GM12878 (cell line): ENCODE results near the gene LPAR5. TPM values are rescaled to one million over a fixed set of nuclear protein-coding genes. Genes with fewer than 3 reads are reported as not detected.

Experiments
- MXI1 ChIP-seq: fragments of 150-350 bp; IDR thresholded peaks from 2 replicates; pipeline ENCODE4 v1.6.1; 2011; ENCODE audit warnings: low read depth, mild to moderate bottlenecking, inconsistent platforms, low read length, improper control_type of control experiment
- NBN ChIP-seq: fragments of 450-650 bp; IDR thresholded peaks from 2 replicates; pipeline ENCODE4 v1.6.1; 2016
- POLR2A ChIP-seq: IDR thresholded peaks from 2 replicates; pipeline ENCODE4 v1.6.1; 2011; ENCODE audit warnings: low read depth, mild to moderate bottlenecking, low read length
- SMARCA5 ChIP-seq: fragments of 450-650 bp; IDR thresholded peaks from 2 replicates; pipeline ENCODE4 v1.6.1; 2017; ENCODE audit warnings: mild to moderate bottlenecking
- SMC3 ChIP-seq: IDR thresholded peaks from 2 replicates; pipeline ENCODE4 v1.6.1; 2011; ENCODE audit warnings: low read length, improper control_type of control experiment, borderline replicate concordance
- ZNF384 ChIP-seq: IDR thresholded peaks from 2 replicates; pipeline ENCODE4 v1.6.1; 2012; ENCODE audit warnings: low read depth, mild to moderate bottlenecking, low read length, improper control_type of control experiment, borderline replicate concordance
- polyA plus RNA-seq, 11 experiments: library from polyadenylated mRNA; depleted of rRNA in 4 of 11; unstranded in 6 of 11; stranded (reverse) in 5 of 11; fragments of >200 nt; fragmentation: Nextera tagmentation in 4 of 11; fragmentation: Illumina TruSeq in 1 of 11; extraction: Ambion mirVana in 4 of 11; extraction: Trizol in 1 of 11; gene quantifications; 1 replicate in 1 of 11; 2 replicates in 10 of 11; pipeline versions ENCODE4 v1.2.1 to v1.2.3, GENCODE V29; 2011 to 2016; ENCODE audit warnings: inconsistent platforms in 2 of 11, missing spikeins in 2 of 11, low read depth in 1 of 11
- total RNA-seq, 4 experiments: library from RNA; depleted of rRNA in 3 of 4; stranded (reverse); fragments of >200 nt in 3 of 4; fragmentation: Illumina TruSeq in 1 of 4; extraction: Trizol in 1 of 4; gene quantifications; 2 replicates each; pipeline versions ENCODE4 v1.2.1 to v1.2.3, GENCODE V29; 2013 to 2021
- TF ChIP-seq, protein P1 (sequence below): fragments of 450-650 bp; IDR thresholded peaks from 2 replicates; pipeline ENCODE4 v1.6.1; 2017; ENCODE audit warnings: mild to moderate bottlenecking, moderate library complexity
- TF ChIP-seq, protein P2 (sequence below), 3 experiments: IDR thresholded peaks in 2 of 3; conservative IDR thresholded peaks in 1 of 3; 2 replicates each; pipeline ENCODE4 v1.5.1; 2011; ENCODE audit warnings: low read depth in 3 of 3, low read length in 3 of 3, mild to moderate bottlenecking in 3 of 3, control low read depth in 2 of 3, moderate library complexity in 2 of 3, inconsistent platforms in 1 of 3, mixed read lengths in 1 of 3; ENCODE audit not compliant: control insufficient read depth in 2 of 3, insufficient read depth in 1 of 3; ENCODE audit errors: extremely low read depth in 1 of 3

LPAR5 gene
- total and polyA plus RNA-seq, 10 of the 15 experiments (the other 5 are each of a cell fraction or from before 2014, with no cell fraction given) = 1.3 to 7.9 (median 5.3) TPM

DNA sequence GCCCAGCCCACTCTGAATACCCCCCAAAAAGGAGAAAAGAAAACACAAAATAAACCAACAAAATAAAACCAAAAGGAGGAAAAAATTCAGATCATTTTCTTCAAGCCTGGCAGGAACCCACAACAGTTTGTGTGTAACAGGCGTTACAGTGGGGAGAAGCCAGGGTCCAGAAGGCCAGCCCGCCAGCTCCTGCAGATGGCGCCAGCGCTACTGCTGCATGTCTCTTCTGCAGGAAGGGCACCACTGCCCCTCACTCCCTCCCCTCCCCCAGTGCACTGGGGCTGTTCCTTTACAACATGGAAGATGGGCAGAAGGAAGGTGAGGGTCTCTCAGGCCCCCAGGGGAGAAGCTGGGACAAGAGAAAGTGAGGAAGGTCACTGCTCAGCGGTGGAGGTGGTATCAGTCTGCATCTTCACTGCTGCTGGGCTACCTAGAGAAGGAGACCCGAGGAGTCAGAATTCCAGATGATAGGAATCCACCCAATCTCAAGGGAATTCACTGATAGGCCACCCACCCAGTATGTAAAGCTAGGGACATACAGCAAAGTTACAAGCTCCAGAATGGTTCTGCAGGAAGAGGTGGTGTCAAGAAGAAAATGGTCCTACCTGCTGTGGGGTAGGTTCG, 65.4 kb downstream of the LPAR5 start (continued):
- TF ChIP-seq, protein P1, sequence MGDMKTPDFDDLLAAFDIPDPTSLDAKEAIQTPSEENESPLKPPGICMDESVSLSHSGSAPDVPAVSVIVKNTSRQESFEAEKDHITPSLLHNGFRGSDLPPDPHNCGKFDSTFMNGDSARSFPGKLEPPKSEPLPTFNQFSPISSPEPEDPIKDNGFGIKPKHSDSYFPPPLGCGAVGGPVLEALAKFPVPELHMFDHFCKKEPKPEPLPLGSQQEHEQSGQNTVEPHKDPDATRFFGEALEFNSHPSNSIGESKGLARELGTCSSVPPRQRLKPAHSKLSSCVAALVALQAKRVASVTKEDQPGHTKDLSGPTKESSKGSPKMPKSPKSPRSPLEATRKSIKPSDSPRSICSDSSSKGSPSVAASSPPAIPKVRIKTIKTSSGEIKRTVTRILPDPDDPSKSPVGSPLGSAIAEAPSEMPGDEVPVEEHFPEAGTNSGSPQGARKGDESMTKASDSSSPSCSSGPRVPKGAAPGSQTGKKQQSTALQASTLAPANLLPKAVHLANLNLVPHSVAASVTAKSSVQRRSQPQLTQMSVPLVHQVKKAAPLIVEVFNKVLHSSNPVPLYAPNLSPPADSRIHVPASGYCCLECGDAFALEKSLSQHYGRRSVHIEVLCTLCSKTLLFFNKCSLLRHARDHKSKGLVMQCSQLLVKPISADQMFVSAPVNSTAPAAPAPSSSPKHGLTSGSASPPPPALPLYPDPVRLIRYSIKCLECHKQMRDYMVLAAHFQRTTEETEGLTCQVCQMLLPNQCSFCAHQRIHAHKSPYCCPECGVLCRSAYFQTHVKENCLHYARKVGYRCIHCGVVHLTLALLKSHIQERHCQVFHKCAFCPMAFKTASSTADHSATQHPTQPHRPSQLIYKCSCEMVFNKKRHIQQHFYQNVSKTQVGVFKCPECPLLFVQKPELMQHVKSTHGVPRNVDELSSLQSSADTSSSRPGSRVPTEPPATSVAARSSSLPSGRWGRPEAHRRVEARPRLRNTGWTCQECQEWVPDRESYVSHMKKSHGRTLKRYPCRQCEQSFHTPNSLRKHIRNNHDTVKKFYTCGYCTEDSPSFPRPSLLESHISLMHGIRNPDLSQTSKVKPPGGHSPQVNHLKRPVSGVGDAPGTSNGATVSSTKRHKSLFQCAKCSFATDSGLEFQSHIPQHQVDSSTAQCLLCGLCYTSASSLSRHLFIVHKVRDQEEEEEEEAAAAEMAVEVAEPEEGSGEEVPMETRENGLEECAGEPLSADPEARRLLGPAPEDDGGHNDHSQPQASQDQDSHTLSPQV = no peak
- TF ChIP-seq SMC3 (peak; percentile 42; the same call in 1 of the 2 replicates), NBN (no peak), MXI1 (no peak), SMARCA5 (0 out of 2 replicates have a peak, but pooled peaks have one; percentile 26), POLR2A (0 out of 2 replicates have a peak, but pooled peaks have one; percentile 37), ZNF384 (no peak)
- TF ChIP-seq, protein P2, sequence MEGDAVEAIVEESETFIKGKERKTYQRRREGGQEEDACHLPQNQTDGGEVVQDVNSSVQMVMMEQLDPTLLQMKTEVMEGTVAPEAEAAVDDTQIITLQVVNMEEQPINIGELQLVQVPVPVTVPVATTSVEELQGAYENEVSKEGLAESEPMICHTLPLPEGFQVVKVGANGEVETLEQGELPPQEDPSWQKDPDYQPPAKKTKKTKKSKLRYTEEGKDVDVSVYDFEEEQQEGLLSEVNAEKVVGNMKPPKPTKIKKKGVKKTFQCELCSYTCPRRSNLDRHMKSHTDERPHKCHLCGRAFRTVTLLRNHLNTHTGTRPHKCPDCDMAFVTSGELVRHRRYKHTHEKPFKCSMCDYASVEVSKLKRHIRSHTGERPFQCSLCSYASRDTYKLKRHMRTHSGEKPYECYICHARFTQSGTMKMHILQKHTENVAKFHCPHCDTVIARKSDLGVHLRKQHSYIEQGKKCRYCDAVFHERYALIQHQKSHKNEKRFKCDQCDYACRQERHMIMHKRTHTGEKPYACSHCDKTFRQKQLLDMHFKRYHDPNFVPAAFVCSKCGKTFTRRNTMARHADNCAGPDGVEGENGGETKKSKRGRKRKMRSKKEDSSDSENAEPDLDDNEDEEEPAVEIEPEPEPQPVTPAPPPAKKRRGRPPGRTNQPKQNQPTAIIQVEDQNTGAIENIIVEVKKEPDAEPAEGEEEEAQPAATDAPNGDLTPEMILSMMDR (IDR thresholded peaks at IDR 0.05 in 2 of 3, conservative IDR thresholded peaks at IDR 0.05 in 1 of 3; ENCODE audit: control insufficient read depth in 2 of 3, extremely low read depth in 1 of 3, insufficient read depth in 1 of 3, low read depth in 3 of 3, low read length in 3 of 3) = peak; percentile 62 to 75 (median 64)
